ENCODE measurements around the gene ATP6V0D1.

ATP6V0D1 gene

DNA sequence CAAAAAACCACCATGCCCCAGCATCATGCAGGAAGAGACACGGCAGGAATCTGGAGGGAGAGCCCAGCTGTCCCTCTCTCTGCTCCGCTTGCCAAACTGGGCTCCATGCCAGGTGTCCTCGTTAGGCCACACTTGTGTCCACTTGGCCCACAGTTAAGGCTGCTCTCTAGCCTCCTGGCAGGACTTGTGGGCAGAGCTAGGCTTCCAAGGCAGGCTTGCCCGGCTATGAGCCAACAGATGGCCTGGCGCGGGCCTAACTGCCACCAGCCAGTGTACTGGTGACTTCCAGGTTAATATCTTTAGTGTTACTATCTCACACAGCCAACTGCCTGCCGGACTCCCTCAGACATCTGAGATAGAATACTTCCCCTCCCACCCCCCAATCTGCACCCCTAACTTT lies 10.6 kb downstream of the ATP6V0D1 start:
- DNase-seq, result peak; percentile 71 to 98 (median 94)
- intact Hi-C loops (cut with DNase I), result no loop called here

DNA sequence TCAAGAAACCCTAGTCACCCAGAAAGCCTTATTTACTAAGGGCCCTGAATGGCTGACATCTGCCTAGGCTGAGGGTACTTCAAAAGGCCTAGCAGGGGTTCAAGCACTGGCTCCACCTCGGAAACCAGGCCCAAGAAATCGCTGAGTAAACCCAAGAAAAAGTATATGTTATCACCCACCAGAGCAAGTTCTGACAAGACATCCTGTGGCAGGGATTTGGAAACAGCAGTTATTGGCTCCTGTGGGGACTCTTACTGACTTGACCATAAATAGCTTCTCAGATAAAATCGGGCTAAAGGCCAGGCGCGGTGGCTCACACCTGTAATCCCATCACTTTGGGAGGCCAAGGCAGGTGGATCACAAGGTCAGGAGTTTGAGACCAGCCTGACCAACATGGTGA lies 12.2 kb downstream of the ATP6V0D1 start:
- no peak for DNase-seq
- intact Hi-C loops (cut with DNase I), result no loop called here

DNA sequence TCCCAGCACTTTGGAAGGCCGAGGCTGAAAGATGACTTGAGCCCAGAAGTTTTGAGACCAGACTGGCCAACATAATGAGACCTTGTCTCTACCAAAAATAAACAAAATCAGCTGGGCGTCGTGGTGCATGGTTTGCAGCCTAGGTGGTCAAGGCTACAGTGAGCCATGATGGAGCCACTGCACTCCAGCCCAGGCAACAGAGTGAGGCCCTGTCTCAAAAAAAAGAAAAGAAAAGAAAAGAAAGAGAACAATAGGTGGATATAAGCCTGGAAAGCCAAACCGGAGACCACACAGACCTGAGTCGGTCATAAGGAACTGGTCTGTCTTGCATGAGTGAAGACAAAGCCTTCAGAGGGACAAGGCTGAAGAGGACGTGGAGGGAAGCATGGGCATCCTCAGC lies 14.4 kb downstream of the ATP6V0D1 start:
- intact Hi-C loops (cut with DNase I), result no loop called here

DNA sequence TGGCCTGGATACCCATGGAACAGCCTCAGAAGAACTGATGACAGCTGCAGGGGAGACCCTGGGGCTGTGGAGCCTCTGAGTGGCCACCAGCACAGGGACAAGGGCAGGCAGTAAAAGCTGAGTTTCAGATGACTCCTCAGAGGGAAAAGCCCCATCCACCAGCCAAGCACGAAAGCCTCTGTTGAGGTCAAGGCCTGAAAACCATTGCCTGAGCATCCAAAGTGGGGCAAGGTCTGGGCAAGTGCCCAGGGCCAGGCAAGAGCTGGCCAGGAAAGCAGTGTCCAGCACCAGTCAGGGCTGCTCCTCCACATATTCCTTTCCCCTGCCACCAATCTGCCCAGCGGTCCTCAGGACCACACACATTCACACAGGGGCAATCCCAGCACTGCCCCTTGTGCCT lies 16.4 kb downstream of the ATP6V0D1 start:
- intact Hi-C loops (cut with DNase I), result loop anchor here (5.0 kb wide), 1 partner anchor 37 kb away; no protein-coding TSS in a partner anchor

More for the DNA sequence above, 14.4 kb downstream of the ATP6V0D1 start:
- DNase-seq, result no peak

DNA sequence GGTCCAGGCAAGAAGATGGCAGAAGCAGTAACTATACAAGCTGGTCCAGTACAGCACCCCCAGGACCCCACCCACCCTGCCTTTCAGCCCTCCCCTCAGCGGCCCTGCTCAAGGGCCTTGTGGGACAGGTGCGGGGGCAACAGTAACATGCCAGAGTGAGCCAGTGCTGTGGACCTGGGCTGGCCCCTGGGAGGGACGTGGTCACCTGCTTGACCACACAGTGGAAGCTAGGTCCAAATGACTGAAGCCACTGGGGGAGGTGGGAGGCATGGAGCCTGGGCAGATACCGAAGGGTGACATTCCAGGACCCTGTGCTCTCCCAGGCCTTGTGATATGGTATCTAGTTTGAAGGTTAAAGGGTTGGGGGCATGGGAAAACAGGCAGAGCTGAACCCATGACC lies 17.3 kb downstream of the ATP6V0D1 start:
- no peak for DNase-seq
- intact Hi-C loops (cut with DNase I), result loop anchor here (5.0 kb wide), 1 partner anchor 36 kb away; no protein-coding TSS in a partner anchor

More for the DNA sequence above, 16.4 kb downstream of the ATP6V0D1 start:
- peak in 17 of 42 donors; percentile 38 to 71 (median 55) for DNase-seq

DNA sequence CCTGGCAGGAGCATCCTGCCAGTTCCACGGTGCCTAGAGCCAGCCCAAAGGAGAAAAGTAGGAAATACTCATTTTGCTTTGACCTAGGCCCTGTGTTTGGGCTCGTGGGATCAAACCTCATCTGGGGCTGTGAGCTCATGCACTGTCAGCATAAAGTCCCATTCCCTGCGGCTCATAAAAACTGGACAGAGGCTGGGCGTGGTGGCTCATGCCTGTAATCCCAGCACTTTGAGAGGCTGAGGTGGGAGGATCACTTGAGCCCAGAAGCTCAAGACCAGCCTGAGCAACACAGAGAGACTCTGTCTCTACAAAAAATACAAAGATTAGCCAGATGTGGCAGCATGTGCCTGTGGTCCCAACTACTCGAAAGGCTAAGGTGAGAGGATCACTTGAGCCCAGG lies 17.9 kb downstream of the ATP6V0D1 start:
- intact Hi-C loops (cut with DNase I), result loop anchor here (5.0 kb wide), 1 partner anchor 36 kb away; no protein-coding TSS in a partner anchor
- DNase-seq, result no peak

DNA sequence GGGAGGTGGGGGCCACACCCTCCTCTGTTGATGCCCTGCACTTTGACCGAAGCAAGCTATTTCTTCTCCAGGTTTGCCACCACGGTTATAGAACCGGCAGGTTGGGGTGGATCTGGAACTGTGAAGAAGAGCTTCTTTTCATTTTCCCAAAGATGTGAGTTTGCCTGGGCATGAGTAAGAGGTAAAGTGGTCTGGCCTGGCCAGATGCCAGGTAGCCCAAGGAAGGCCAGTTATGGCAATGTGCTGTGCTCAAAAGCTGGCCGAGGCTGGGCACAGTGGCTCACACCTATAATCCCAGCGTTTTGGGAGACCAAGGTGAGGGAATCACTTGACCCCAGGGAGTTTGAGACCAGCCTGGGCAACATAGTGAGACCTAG lies 18.7 kb downstream of the ATP6V0D1 start:
- intact Hi-C loops (cut with DNase I), result loop anchor here (5.0 kb wide), 1 partner anchor 35 kb away; no protein-coding TSS in a partner anchor
- DNase-seq, result no peak

DNA sequence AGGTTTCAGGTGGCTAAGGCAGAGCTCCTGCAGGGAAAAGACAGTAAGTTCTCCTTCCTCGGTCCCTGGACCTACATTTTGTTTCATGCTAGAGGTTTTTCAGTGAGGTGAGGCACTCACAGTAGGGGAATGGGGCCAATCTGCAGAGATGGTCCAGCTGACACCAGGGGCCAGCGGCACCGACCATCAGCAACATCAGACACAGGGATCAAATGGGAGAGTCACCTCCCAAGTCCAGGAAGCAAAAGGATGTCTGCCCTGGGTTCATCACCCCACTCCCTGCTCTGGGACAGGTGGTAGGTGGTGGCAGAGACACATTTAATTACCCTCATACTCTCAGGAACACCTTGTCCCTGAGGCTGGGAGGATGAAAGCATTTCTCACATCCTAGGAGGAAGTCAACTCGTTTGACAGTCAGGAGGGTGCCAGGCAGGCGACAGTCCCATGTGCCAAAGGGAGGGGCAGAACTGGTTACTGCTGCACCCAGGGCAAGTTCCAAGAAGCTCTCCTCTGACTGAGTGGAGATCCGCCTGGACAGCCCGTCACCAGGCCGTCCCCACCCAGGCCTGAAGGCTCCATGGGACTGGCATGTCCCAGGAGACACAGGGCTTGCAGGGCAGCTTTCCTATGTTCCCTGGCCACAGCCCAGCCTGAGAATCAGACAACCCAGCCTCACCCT lies 19.2 kb downstream of the ATP6V0D1 start:
- intact Hi-C loops (cut with DNase I), result loop anchor here (5.0 kb wide), 1 partner anchor 34 kb away; no protein-coding TSS in a partner anchor
- DNase-seq, result peak in 38 of 42 donors; percentile 28 to 84 (median 66)

DNA sequence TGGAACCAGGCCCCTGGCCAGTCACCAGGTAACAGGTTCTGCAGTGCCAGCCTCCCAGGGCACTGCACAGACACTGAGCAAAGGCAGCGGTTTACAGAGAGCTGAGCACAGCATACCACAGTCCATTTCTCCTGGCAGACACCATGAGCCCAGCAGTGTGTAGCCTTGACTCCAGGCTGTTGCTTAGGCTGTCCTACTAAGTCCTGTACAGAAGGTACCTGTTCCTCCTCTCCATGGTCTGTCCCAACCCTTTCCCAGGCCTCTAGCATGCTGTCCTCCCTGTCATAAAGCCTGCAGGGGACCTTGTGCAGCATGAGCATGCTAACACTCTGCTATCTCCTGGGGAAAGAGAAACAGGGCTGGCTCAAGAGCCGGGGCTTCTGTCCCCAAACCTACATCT lies 20.0 kb downstream of the ATP6V0D1 start:
- intact Hi-C loops (cut with DNase I), result loop anchor here (5.0 kb wide), 1 partner anchor 34 kb away; no protein-coding TSS in a partner anchor
- DNase-seq, result no peak

DNA sequence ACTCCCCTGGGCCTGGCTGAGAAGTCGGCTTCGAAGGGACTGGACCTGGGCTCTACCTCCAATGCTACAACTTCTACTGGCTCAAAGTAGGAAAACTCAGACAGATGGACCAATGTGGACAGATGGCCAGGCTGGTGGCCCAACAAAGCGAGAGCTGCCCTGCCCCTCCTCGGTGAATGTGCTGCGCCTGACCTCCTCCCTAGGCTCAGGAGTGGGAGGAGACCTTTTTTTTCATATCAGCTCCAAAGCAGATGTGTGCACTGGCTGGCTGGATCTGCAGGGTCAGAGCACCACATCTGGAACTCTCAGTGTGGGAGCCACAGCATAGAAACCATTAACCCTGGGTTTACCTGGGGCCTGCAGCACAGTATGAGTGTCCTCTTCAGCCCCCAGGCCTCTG lies 20.8 kb downstream of the ATP6V0D1 start:
- DNase-seq, result no peak
- intact Hi-C loops (cut with DNase I), result loop anchor here (5.0 kb wide), 1 partner anchor 33 kb away; no protein-coding TSS in a partner anchor

DNA sequence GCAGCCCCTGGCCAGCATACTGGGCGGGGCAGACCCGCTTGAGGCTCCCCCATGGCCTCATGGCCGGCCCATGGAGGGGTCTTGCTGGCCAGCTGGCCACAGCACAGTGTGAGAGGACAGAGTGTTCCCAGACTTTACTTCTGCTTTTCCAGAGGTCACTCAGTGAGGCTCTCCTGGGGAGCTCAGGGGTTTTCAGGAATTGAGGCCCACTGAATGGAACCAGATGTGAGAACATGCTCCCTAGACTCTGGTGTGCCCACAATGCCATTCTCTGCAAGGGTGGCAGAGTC lies 21.2 kb downstream of the ATP6V0D1 start:
- intact Hi-C loops (cut with DNase I), result loop anchor here (5.0 kb wide), 1 partner anchor 33 kb away; no protein-coding TSS in a partner anchor
- no peak for DNase-seq

DNA sequence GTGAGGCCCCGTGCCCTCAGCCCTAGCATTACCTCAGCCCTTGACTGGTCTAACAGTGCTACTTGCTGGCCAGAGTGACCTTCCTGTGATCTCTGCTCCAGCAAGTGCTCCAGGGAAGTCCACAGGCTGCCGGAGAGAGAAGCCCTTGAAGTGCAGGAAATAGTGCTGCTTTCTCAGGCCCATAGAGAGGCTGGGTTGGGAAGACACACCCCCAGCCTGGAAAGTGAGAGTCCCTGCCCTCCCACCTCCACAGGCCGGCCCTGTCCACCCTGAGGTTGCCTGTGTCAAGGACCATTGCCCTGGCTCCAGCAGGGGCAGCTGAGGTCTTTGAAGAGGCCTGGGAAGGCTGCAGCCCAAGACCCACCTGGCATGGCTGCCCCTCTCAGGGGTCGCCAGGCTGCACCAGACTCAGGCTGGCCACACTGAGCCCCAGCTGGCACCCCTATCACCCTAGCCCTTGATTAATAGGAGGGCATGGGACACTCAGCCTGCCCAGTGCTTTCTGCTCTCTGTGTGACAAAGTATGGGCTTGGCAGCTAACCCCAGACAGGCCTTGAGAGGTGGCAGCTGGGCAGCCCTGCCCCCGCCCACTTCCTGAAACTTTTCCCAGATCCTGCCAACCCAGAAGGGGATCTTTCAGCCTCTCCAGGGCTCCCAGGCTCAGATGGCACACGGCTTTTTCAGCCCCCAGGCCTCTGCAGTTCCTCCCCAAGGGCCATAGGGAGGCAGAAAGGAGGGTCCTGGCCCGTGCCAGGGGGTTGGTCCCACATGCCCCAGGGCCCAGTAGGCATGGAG lies 21.7 kb downstream of the ATP6V0D1 start:
- DNase-seq, result peak in 15 of 42 donors; percentile 27 to 71 (median 50)
- intact Hi-C loops (cut with DNase I), result no loop called here

DNA sequence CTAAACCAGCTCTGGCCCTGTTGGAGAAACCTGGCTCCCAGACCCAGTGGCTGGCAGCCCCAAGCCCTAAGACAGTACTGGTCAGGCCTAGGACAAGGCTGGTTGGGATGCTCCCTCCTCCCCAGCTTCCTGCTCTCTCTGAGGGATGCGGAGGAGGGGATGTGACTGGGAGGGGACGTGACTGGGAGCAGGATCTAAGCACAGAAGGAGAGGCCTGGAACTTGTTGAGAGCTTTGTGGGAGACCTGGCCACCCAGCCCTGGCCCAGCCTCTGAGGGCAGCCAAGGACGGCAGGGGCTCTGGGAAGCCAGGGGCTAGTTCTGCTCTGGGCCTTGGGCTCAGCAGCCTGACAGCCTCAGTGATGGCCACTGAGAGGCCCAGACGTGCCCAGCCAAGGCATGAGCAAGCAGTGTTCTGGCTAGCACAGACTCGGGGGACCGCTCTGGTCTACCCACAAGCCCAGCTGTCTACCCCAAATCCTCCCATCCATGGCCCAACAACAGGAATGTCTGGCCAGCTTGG lies 22.8 kb downstream of the ATP6V0D1 start:
- intact Hi-C loops (cut with DNase I), result no loop called here
- DNase-seq, result peak in 11 of 42 donors; percentile 22 to 70 (median 45)

DNA sequence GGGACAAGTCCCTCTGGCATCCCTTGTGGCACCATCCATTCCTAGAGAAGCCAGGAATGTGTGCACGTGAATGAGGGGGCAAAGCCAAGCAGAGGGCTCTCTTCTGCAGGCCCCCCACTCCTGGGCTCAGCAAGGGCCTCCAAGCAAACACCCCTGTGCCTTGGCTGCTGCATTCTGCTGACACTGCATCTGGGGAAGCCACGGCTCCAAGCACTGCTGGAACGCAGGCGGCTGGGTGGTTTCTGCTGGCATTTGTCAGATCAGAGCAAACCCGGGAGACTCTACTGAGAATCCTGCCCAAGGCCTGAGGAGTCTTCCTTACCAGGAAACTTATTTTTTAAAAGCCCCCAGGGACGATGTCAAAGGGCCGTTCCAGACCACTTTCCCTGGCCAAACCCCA lies 23.3 kb downstream of the ATP6V0D1 start:
- DNase-seq, result peak in 6 of 42 donors; percentile 25 to 57 (median 41)
- intact Hi-C loops (cut with DNase I), result no loop called here

DNA sequence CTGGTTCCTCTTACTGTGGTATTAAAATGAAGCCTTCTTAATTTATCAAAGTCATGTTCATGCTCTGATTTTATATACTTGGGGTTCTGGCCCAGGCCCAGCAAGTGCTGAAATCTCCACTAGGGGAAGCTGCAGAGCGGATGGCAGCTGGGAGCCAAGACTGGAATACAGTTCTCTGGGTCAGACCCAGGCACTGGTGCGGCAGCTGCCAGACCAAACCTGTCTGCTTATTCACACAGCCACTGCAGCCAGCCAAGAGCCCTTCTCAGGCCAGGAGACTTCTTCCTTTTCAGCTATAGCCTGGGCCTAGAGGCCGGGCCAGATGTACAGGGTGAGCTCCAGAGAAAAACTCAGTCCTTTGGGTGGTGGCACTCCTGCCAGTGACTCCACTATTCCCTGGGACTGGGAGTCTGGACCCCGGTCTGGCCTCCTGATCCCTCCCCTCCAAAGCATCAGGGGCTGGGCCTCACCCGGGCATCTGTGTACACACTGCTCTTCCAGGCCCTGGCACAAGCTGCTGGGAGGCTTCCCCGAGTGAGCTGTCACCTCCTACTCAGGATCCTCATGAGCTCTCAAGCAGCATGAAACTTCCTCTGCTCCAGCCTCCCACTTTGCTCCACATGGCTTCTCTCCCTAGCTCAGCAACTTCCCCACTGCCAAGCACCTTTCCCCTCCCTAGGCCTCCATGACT lies 24.4 kb downstream of the ATP6V0D1 start:
- intact Hi-C loops (cut with DNase I), result no loop called here
- DNase-seq, result peak; percentile 41 to 92 (median 70)

DNA sequence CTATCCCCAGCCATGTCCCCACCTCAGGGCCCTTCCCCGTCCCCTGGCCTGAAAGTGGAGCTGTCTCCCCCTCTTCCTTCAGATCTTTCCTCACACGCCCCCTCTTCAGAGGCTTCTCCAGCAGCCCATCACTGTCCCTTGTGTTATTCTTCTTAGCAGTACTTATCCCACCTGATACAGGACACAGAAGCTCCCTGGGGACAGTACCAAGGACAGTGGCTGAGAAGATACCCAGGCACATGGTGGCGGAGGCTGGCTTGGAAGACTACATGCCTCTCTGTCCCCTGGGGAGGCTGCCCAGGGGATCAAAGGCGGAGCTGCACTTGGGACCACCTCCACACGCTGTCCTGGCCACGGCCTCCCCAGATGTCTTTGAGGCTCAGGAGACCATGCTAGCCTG lies 26.1 kb downstream of the ATP6V0D1 start:
- intact Hi-C loops (cut with DNase I), result no loop called here
- no peak for DNase-seq

DNA sequence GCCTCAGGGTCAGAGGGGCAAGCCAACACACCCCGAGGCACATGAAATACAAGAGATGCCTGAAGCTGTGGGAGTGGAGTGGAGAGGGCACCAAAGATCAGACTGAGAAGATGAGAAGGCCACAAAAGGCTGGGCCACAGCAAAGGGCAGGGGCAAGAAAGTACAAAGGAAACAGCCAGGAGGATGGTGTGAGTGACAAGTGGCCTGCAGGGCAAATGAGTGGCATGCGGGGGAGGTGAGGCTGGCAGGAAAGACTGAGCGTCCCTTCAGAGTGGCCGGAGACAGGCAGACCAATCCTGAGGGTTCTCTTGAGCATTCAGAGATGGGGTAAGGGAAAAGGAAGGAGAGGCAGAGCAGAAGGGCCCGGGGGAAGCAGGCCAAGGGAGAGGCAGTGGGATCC lies 26.9 kb downstream of the ATP6V0D1 start:
- DNase-seq, result no peak
- intact Hi-C loops (cut with DNase I), result no loop called here

DNA sequence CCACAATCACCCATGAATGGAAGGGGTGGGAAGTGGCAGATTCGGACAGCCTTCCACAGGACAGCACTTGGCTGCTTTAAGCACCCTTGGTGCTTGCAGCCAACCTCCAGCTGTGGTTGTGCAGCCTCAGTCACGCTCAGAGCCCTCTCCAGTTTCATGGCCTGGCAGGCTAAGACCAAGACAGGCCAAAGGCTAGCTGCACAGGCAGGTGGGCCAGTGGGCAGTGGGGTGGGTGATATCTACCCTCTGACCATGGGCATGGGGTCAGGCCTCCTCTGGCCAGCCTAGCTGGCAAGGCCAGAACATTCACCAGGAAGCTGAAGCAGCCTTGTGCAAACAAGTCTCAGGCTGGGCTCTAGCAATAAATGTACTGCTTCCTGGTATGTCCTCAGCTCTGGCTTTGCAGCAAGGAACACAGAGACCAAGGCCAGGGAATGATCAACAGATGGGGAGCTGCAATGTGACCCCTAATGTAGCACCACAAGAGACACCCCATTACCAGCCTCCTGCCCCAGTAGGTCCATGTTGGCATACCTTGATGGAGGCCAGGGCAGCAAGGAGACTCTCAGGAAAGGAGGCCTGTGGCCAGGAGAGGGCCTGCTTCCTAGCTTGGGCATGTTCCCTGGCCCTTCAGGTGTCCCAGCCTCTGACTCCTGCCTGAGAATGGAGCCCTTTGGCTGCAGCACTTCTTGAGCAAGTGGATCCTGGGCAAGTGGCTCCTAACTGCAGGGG lies 29.1 kb downstream of the ATP6V0D1 start:
- no peak for DNase-seq
- intact Hi-C loops (cut with DNase I), result no loop called here
